Adrenal gland (tissue), 5 donors: ENCODE measurements around the gene SH3PXD2B.

Experiments used
- CTCF ChIP-seq, 6 experiments: fragments of 450-650 bp in 4 of 6; fragments of 200-600 bp in 2 of 6; sonication (generic) in 1 of 6; IDR thresholded peaks; 1 replicate in 5 of 6; 2 replicates in 1 of 6; pipeline versions ENCODE4 v1.5.1 to v1.8.0; 2016 to 2021; ENCODE audit warnings: antibody characterized with exemption in 6 of 6, mild to moderate bottlenecking in 2 of 6, moderate library complexity in 1 of 6
- POLR2A ChIP-seq, 2 donors: fragments of 450-650 bp; IDR thresholded peaks; one replicate each; pipeline ENCODE4 v1.6.1; 2017; ENCODE audit warnings: antibody characterized with exemption in 2 of 2, mild to moderate bottlenecking in 2 of 2, moderate library complexity in 1 of 2
- donor health status: DM: no; HTN: no; CAD: no.

GRCh38 chr5:172276214-172276613 is 178.1 kb downstream of the SH3PXD2B start:
- TF ChIP-seq CTCF (IDR thresholded peaks at IDR 0.05) (no peak), POLR2A (IDR thresholded peaks at IDR 0.05) (no peak)
